Fibroblast of villous mesenchyme (primary cell): ENCODE measurements around the gene IPMK. TPM values are rescaled to one million over a fixed set of nuclear protein-coding genes. Genes with fewer than 3 reads are reported as not detected.
"Not testable (repeated sequence)": the region's sequence is repeated elsewhere in the genome, so short reads cannot be mapped to it uniquely, and the experiment has no call there.

ENCODE experiments used
- DNase-seq: peaks from one replicate; pipeline ENCODE4 v3.0.0-alpha.2; 2010; ENCODE audit warnings: low read depth
- H3K4me3 ChIP-seq: 2 replicates; pipeline ENCODE4 v1.5.1; 2011; ENCODE audit warnings: low read depth, mild to moderate bottlenecking, low read length
- CTCF ChIP-seq: IDR thresholded peaks from 2 replicates; pipeline ENCODE4 v1.5.1; 2012; ENCODE audit warnings: low read depth, mild to moderate bottlenecking, low read length; ENCODE audit not compliant: insufficient read depth
- total RNA-seq: library from RNA; depleted of rRNA; stranded (reverse); fragments of >200 nt; gene quantifications from 2 replicates; pipeline ENCODE4 v1.2.3, GENCODE V29; 2012

Gene IPMK
- total RNA-seq, 1 donor = 7.8 TPM

GRCh38 chr10:58262766-58263165, 4.9 kb downstream of the IPMK start:
- no peak for DNase-seq
- no peak overlapping the region for H3K4me3 ChIP-seq
- TF ChIP-seq CTCF = no peak

GRCh38 chr10:58260334-58260733, 7.4 kb downstream of the IPMK start:
- no peak for DNase-seq
- no peak overlapping the region for H3K4me3 ChIP-seq
- TF ChIP-seq CTCF = no peak

GRCh38 chr10:58258977-58259692, 8.6 kb downstream of the IPMK start:
- DNase-seq = no peak
- H3K4me3 ChIP-seq = no peak overlapping the region

GRCh38 chr10:58256013-58256780, 11.5 kb downstream of the IPMK start:
- H3K4me3 ChIP-seq, DNase-seq: not testable (repeated sequence)

More at GRCh38 chr10:58258977-58259692, 8.6 kb downstream of the IPMK start:
- peak; percentile 14 for TF ChIP-seq CTCF

GRCh38 chr10:58254644-58255043, 13.1 kb downstream of the IPMK start:
- no peak for DNase-seq
- H3K4me3 ChIP-seq = no peak overlapping the region
- no peak for TF ChIP-seq CTCF

GRCh38 chr10:58253184-58253583, 14.5 kb downstream of the IPMK start:
- H3K4me3 ChIP-seq = no peak overlapping the region
- DNase-seq = no peak
- no peak for TF ChIP-seq CTCF

GRCh38 chr10:58244666-58245065, 23.0 kb downstream of the IPMK start:
- not testable (repeated sequence) for H3K4me3 ChIP-seq, DNase-seq

- DNase-seq, H3K4me3 ChIP-seq: not testable (repeated sequence)
Measured at GRCh38 chr10:58244242-58244641, 23.5 kb downstream of the IPMK start.

- not testable (repeated sequence) for H3K4me3 ChIP-seq, DNase-seq
Measured at GRCh38 chr10:58243801-58244200, 23.9 kb downstream of the IPMK start.
